ENCODE data around the gene NPPB. TPM values are rescaled to one million over a fixed set of nuclear protein-coding genes. Genes with fewer than 3 reads are reported as not detected.

NPPB gene
- total RNA-seq, 1 donor = not detected

- DNase-seq (ENCODE audit: insufficient read length, low spot score, missing footprints) = no peak
- H3K36me3 ChIP-seq (ENCODE audit: insufficient read depth, low read length) = no peaks in the 10 kb centered on the region
- H3K4me2 ChIP-seq (ENCODE audit: insufficient read depth, low read length) = no peak overlapping the region
- no peak overlapping the region for H2AFZ ChIP-seq (ENCODE audit: low read length)
- no peaks in the 10 kb centered on the region for H3K9me3 ChIP-seq (ENCODE audit: low read depth, low read length)
- H3K27ac ChIP-seq (ENCODE audit: low read depth, low read length) = no peak overlapping the region
- no peak overlapping the region for H3K4me3 ChIP-seq (ENCODE audit: insufficient read depth, low read length)
- TF ChIP-seq CTCF (IDR thresholded peaks at IDR 0.05; ENCODE audit: extremely low read depth, low read depth, low read length) = no peak
- no peaks in the 10 kb centered on the region for H3K4me1 ChIP-seq (ENCODE audit: insufficient read depth, low read length)
- peaks cover 2% of the 10 kb centered on the region for H3K27me3 ChIP-seq (ENCODE audit: insufficient read depth, low read length)
- H3K79me2 ChIP-seq (ENCODE audit: insufficient read depth, low read length) = no peaks in the 10 kb centered on the region
- H4K20me1 ChIP-seq (ENCODE audit: insufficient read depth, low read length) = no peaks in the 10 kb centered on the region
These were observed 11.0 kb upstream of the NPPB start for GRCh38 chr1:11869650-11870207.

GRCh38 chr1:11869104-11869503 lies 10.4 kb upstream of the NPPB start:
- H3K4me2 ChIP-seq (ENCODE audit: insufficient read depth, low read length) = no peak overlapping the region
- no peak for DNase-seq (ENCODE audit: insufficient read length, low spot score, missing footprints)

GRCh38 chr1:11868331-11868980 lies 9.7 kb upstream of the NPPB start:
- Histone ChIP-seq H3K4me2 (ENCODE audit: insufficient read depth, low read length) (no peak overlapping the region), H3K4me1 (ENCODE audit: insufficient read depth, low read length) (no peaks in the 10 kb centered on the region), H3K36me3 (ENCODE audit: insufficient read depth, low read length) (no peaks in the 10 kb centered on the region), H3K79me2 (ENCODE audit: insufficient read depth, low read length) (no peaks in the 10 kb centered on the region), H3K27ac (ENCODE audit: low read depth, low read length) (no peak overlapping the region), H3K27me3 (ENCODE audit: insufficient read depth, low read length) (peaks cover 2% of the 10 kb centered on the region), H2AFZ (ENCODE audit: low read length) (no peak overlapping the region), H3K4me3 (ENCODE audit: insufficient read depth, low read length) (no peak overlapping the region), H4K20me1 (ENCODE audit: insufficient read depth, low read length) (no peaks in the 10 kb centered on the region), H3K9me3 (ENCODE audit: low read depth, low read length) (no peaks in the 10 kb centered on the region)
- TF ChIP-seq CTCF (IDR thresholded peaks at IDR 0.05; ENCODE audit: extremely low read depth, low read depth, low read length) = no peak
- peak; percentile 32 for DNase-seq (ENCODE audit: insufficient read length, low spot score, missing footprints)

More at GRCh38 chr1:11869104-11869503, 10.4 kb upstream of the NPPB start:
- Histone ChIP-seq H3K4me1 (ENCODE audit: insufficient read depth, low read length) (no peaks in the 10 kb centered on the region), H2AFZ (ENCODE audit: low read length) (no peak overlapping the region), H4K20me1 (ENCODE audit: insufficient read depth, low read length) (no peaks in the 10 kb centered on the region), H3K27ac (ENCODE audit: low read depth, low read length) (no peak overlapping the region), H3K4me3 (ENCODE audit: insufficient read depth, low read length) (no peak overlapping the region), H3K27me3 (ENCODE audit: insufficient read depth, low read length) (peaks cover 2% of the 10 kb centered on the region), H3K79me2 (ENCODE audit: insufficient read depth, low read length) (no peaks in the 10 kb centered on the region), H3K36me3 (ENCODE audit: insufficient read depth, low read length) (no peaks in the 10 kb centered on the region), H3K9me3 (ENCODE audit: low read depth, low read length) (no peaks in the 10 kb centered on the region)
- TF ChIP-seq CTCF (IDR thresholded peaks at IDR 0.05; ENCODE audit: extremely low read depth, low read depth, low read length) = no peak

GRCh38 chr1:11862890-11863289 lies 4.1 kb upstream of the NPPB start:
- Histone ChIP-seq H3K36me3 (ENCODE audit: insufficient read depth, low read length) (no peaks in the 10 kb centered on the region), H3K27me3 (ENCODE audit: insufficient read depth, low read length) (peaks cover 25% of the 10 kb centered on the region), H4K20me1 (ENCODE audit: insufficient read depth, low read length) (peaks cover 2% of the 10 kb centered on the region), H3K4me1 (ENCODE audit: insufficient read depth, low read length) (no peaks in the 10 kb centered on the region), H3K9me3 (ENCODE audit: low read depth, low read length) (no peaks in the 10 kb centered on the region), H2AFZ (ENCODE audit: low read length) (no peak overlapping the region), H3K4me2 (ENCODE audit: insufficient read depth, low read length) (no peak overlapping the region), H3K27ac (ENCODE audit: low read depth, low read length) (no peak overlapping the region), H3K4me3 (ENCODE audit: insufficient read depth, low read length) (no peak overlapping the region), H3K79me2 (ENCODE audit: insufficient read depth, low read length) (no peaks in the 10 kb centered on the region)
- peak; percentile 68 for DNase-seq (ENCODE audit: insufficient read length, low spot score, missing footprints)
- TF ChIP-seq CTCF (IDR thresholded peaks at IDR 0.05; ENCODE audit: extremely low read depth, low read depth, low read length) = no peak

Measured in osteoblast (primary cell).